MCF 10A (cell line): Measurements from ENCODE around the gene TET1. TPM values are rescaled to one million over a fixed set of nuclear protein-coding genes. Genes with fewer than 3 reads are reported as not detected.
"Not testable (repeated sequence)": the region's sequence is repeated elsewhere in the genome, so short reads cannot be mapped to it uniquely, and the experiment has no call there.

Experiments
- BruUV-seq: library from RNA; stranded (reverse); fragments of 400-500 nt; replicated peaks from 2 replicates; lab custom pipeline; 2021; lab: Mats Ljungman, UMichigan
- CTCF ChIA-PET: fragments of 300-600 bp; sonication (Branson Sonifier 250); formaldehyde crosslinking; extraction: SDS; loops from one replicate; lab custom pipeline; 2021; ENCODE audit warnings: antibody characterized with exemption, inconsistent platforms; lab: Yijun Ruan, JAX
- POLR2A ChIA-PET: fragments of 300-600, 350-650 bp; sonication (Branson Sonifier 250); formaldehyde crosslinking; extraction: SDS; loops from one replicate; lab custom pipeline; 2020; ENCODE audit warnings: antibody characterized with exemption, inconsistent platforms; lab: Yijun Ruan, JAX
- DNase-seq: peaks from one replicate; pipeline ENCODE4 v3.0.0-alpha.2; 2018; ENCODE audit not compliant: unreplicated experiment
- H3K27ac Mint-ChIP-seq: one replicate; pipeline ENCODE4 v1.8.0; 2022; ENCODE audit warnings: mild to moderate bottlenecking, low read depth, mixed read lengths; ENCODE audit not compliant: unreplicated experiment
- H3K27me3 Mint-ChIP-seq: one replicate; pipeline ENCODE4 v1.8.0; 2022; ENCODE audit warnings: mixed read lengths; ENCODE audit not compliant: insufficient read depth, unreplicated experiment
- H3K36me3 Mint-ChIP-seq: one replicate; pipeline ENCODE4 v1.8.0; 2022; ENCODE audit warnings: mild to moderate bottlenecking, moderate library complexity, mixed read lengths; ENCODE audit not compliant: insufficient read depth, unreplicated experiment
- H3K4me1 Mint-ChIP-seq: one replicate; pipeline ENCODE4 v1.8.0; 2022; ENCODE audit warnings: mixed read lengths; ENCODE audit not compliant: insufficient read depth, unreplicated experiment
- H3K4me3 Mint-ChIP-seq: one replicate; pipeline ENCODE4 v1.8.0; 2022; ENCODE audit warnings: mild to moderate bottlenecking, moderate library complexity, mixed read lengths; ENCODE audit not compliant: unreplicated experiment
- H3K9me3 Mint-ChIP-seq: one replicate; pipeline ENCODE4 v1.8.0; 2022; ENCODE audit warnings: mixed read lengths; ENCODE audit not compliant: unreplicated experiment
- intact Hi-C: fragments of 100-400 bp; cut with micrococcal nuclease; formaldehyde crosslinking; loops from 2 replicates; pipeline ENCODE4 v1.14.1; 2022
- total RNA-seq: library from RNA; stranded (reverse); gene quantifications from 2 replicates; pipeline ENCODE4 v1.2.3, GENCODE V29; 2022
- TF ChIP-seq, protein P1 (sequence below): fragments of 200-600 bp; IDR thresholded peaks from one replicate; pipeline ENCODE4 v1.8.0; 2022; ENCODE audit warnings: antibody characterized with exemption, mild to moderate bottlenecking; ENCODE audit not compliant: unreplicated experiment

TET1 gene
- total RNA-seq, 1 experiment from 2014 or later = 0.05 TPM

DNA sequence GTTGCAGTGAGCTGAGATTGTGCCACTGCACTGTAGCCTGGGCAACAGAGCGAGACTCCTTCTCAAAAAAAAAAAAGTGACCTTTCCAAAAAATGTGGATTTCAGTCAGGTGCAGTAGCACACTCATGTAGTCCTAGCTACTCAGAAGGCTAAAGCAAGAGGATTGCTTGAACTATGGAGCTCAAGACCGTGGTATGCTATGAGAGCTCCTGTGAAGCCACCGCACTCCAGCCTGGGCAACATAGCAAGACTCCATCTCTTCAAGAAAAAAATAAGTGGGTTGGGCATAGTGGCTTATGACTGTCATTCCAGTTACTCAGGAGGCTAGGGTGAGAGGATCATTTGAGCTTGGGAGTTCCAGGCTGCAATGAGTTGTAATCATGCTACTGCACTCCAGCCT, 51.1 kb downstream of the TET1 start:
- Mint-ChIP-seq H3K36me3 (no peaks in the 10 kb centered on the region), H3K4me1 (no peaks in the 10 kb centered on the region), H3K4me3 (no peak overlapping the region), H3K9me3 (no peaks in the 10 kb centered on the region), H3K27me3 (no peaks in the 10 kb centered on the region), H3K27ac (no peak overlapping the region)
- no peak for DNase-seq
- BruUV-seq = no TSS peak
- ChIA-PET POLR2A (interaction anchor here (0.8 to 1.6 kb wide), 2 partner anchors 9 to 68 kb away, joined by 4 to 5 read pairs; no protein-coding TSS in a partner anchor), CTCF (interaction anchor here (0.6 kb wide), 2 partner anchors 16 to 38 kb away, joined by 3 to 8 read pairs; no protein-coding TSS in a partner anchor)
- intact Hi-C loops = no loop called here
- TF ChIP-seq, protein P1, sequence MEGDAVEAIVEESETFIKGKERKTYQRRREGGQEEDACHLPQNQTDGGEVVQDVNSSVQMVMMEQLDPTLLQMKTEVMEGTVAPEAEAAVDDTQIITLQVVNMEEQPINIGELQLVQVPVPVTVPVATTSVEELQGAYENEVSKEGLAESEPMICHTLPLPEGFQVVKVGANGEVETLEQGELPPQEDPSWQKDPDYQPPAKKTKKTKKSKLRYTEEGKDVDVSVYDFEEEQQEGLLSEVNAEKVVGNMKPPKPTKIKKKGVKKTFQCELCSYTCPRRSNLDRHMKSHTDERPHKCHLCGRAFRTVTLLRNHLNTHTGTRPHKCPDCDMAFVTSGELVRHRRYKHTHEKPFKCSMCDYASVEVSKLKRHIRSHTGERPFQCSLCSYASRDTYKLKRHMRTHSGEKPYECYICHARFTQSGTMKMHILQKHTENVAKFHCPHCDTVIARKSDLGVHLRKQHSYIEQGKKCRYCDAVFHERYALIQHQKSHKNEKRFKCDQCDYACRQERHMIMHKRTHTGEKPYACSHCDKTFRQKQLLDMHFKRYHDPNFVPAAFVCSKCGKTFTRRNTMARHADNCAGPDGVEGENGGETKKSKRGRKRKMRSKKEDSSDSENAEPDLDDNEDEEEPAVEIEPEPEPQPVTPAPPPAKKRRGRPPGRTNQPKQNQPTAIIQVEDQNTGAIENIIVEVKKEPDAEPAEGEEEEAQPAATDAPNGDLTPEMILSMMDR = no peak

DNA sequence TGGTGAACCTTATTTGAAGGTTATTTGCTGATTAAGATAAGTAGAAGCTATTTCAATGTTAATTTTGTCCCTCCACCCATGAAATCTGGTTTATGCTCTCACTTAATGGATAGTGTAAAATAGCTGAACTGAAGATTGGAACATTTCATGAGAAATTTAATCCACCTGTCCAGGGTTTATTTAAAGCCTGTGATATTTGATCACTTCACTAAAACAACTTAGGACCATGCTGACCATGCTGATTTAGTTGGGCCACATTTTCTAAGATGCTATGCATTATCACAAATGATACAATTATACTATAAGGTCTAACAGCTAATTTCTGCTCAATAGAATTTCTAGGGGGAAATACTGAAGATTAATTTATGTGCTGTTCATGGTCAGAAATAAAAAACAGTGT, 53.8 kb downstream of the TET1 start:
- POLR2A ChIA-PET = interaction anchor here (0.7 kb wide), 1 partner anchor 19 kb away, joined by 3 read pairs; no protein-coding TSS in a partner anchor

DNA sequence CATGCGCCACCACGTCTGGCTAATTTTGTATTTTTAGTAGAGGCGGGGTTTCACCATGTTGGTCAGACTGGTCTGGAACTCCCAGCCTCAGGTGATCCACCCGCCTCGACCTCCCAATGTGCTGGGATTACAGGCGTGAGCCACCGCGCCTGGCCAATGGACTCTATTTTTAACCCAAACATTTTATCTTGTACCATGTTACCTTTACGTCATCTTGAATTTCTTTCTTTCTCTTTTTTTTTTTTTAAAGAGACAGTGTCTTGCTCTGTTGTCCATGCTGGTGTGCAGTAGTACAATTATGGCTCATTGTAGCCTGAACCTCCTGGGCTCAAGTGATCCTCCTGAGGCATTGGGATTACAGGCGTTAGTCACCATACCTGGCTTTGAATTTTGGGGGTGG, 57.6 kb downstream of the TET1 start:
- H3K9me3 Mint-ChIP-seq, H3K27ac Mint-ChIP-seq, H3K4me3 Mint-ChIP-seq, intact Hi-C loops, CTCF ChIA-PET, H3K4me1 Mint-ChIP-seq, DNase-seq, H3K36me3 Mint-ChIP-seq, H3K27me3 Mint-ChIP-seq, BruUV-seq: not testable (repeated sequence)
- POLR2A ChIA-PET = interaction anchor here (1.1 kb wide), 1 partner anchor 30 kb away, joined by 3 read pairs; no protein-coding TSS in a partner anchor

More for the DNA sequence above, 53.8 kb downstream of the TET1 start:
- H3K4me3 Mint-ChIP-seq, H3K27ac Mint-ChIP-seq, BruUV-seq, DNase-seq, H3K4me1 Mint-ChIP-seq, H3K9me3 Mint-ChIP-seq, H3K27me3 Mint-ChIP-seq, intact Hi-C loops, H3K36me3 Mint-ChIP-seq: not testable (repeated sequence)
- CTCF ChIA-PET = interaction anchor here (0.6 to 0.7 kb wide), 2 partner anchors 42 to 265 kb away, joined by 3 read pairs; no protein-coding TSS in a partner anchor

DNA sequence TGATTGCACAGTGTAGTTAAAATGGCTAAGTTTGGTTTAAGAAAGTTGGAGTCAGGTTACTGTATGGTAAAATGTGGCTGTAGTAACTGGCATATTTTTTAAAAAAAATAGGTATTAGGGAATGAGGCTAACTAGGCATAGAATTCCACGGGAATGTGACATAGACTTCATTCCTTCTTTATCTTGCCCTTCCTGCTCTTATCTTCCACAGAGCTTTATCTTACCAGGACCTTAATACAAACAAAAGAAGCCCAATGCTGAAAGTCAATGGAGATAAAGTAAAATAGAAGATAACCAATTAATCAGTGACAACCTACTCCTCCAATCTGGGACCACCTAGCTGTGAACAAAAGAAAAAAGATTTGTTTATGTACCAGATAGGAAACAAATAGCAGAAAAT, 58.1 kb downstream of the TET1 start:
- Mint-ChIP-seq H3K4me1 (no peaks in the 10 kb centered on the region), H3K4me3 (no peak overlapping the region), H3K36me3 (no peaks in the 10 kb centered on the region), H3K9me3 (no peaks in the 10 kb centered on the region), H3K27ac (no peak overlapping the region), H3K27me3 (no peaks in the 10 kb centered on the region)
- intact Hi-C loops = no loop called here
- ChIA-PET POLR2A (interaction anchor here (1.1 kb wide), 1 partner anchor 30 kb away, joined by 3 read pairs; no protein-coding TSS in a partner anchor), CTCF (no interaction called here)
- TF ChIP-seq, protein P1 = no peak
- no TSS peak for BruUV-seq
- DNase-seq = no peak

DNA sequence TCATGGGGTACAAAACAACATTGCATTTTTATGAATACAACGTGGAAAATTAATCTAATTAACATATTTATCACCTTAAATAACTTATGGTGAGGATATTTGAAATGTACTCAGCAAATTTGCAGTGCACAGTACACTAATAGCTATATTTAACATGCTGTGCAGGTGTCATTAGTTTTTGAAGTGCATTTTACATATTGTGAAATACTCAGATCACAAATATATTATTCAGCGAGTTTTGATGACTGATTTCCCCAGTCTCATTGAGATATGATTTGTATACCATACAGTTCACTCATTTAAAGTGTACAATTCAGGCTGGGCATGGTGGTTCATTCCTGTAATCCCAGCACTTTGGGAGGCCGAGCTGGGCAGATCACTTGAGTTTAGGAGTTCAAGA, 59.5 kb downstream of the TET1 start:
- intact Hi-C loops = no loop called here
- Mint-ChIP-seq H3K9me3 (no peaks in the 10 kb centered on the region), H3K27me3 (no peaks in the 10 kb centered on the region), H3K36me3 (peaks cover 7% of the 10 kb centered on the region), H3K4me1 (no peaks in the 10 kb centered on the region), H3K4me3 (no peak overlapping the region), H3K27ac (no peak overlapping the region)
- TF ChIP-seq, protein P1 = no peak
- CTCF ChIA-PET = no interaction called here
- DNase-seq = no peak
- no TSS peak for BruUV-seq
- POLR2A ChIA-PET = interaction anchor here (1.7 kb wide), 1 partner anchor 9 kb away, joined by 5 read pairs; no protein-coding TSS in a partner anchor
